Parathyroid adenoma (tissue), 2 donors: ENCODE measurements around the gene CDH16.
"Not testable (repeated sequence)": the region's sequence is repeated elsewhere in the genome, so short reads cannot be mapped to it uniquely, and the experiment has no call there.

Source experiments
- H2AFZ ChIP-seq: fragments of 300-600 bp; sonication (generic); one replicate; pipeline ENCODE4 v1.7.0; 2017; ENCODE audit warnings: antibody characterized with exemption, mild to moderate bottlenecking
- H3K27ac ChIP-seq: fragments of 300-600 bp; sonication (generic); one replicate; pipeline ENCODE4 v1.7.0; 2017
- H3K27me3 ChIP-seq: fragments of 300-600 bp; sonication (generic); one replicate; pipeline ENCODE4 v1.7.0; 2017; ENCODE audit warnings: low read length; ENCODE audit not compliant: control insufficient read depth, insufficient read depth
- H3K36me3 ChIP-seq: fragments of 300-600 bp; sonication (generic); one replicate; pipeline ENCODE4 v1.7.0; 2017; ENCODE audit warnings: low read length; ENCODE audit not compliant: control insufficient read depth, insufficient read depth
- H3K4me1 ChIP-seq: fragments of 300-600 bp; sonication (generic); one replicate; pipeline ENCODE4 v1.7.0; 2017; ENCODE audit warnings: control low read depth
- H3K4me2 ChIP-seq: fragments of 300-600 bp; sonication (generic); one replicate; pipeline ENCODE4 v1.7.0; 2017; ENCODE audit warnings: low read length
- H3K4me3 ChIP-seq: fragments of 300-600 bp; sonication (generic); one replicate; pipeline ENCODE4 v1.7.0; 2017; ENCODE audit warnings: low read depth, low read length
- H3K79me2 ChIP-seq: fragments of 300-600 bp; sonication (generic); one replicate; pipeline ENCODE4 v1.7.0; 2017; ENCODE audit warnings: control low read depth
- H3K9ac ChIP-seq: fragments of 300-600 bp; sonication (generic); one replicate; pipeline ENCODE4 v1.7.0; 2017; ENCODE audit warnings: mild to moderate bottlenecking
- H3K9me3 ChIP-seq: fragments of 300-600 bp; sonication (generic); one replicate; pipeline ENCODE4 v1.7.0; 2017; ENCODE audit warnings: low read length; ENCODE audit not compliant: control insufficient read depth
- TF ChIP-seq, protein P1 (sequence below): fragments of 300-600 bp; sonication (generic); IDR thresholded peaks from one replicate; pipeline ENCODE4 v1.7.0; 2017; ENCODE audit warnings: antibody characterized with exemption, mild to moderate bottlenecking
- donor health status: primary hyperparathyroidism.

The CDH16 gene

GRCh38 chr16:66872943-66873684, 45.6 kb downstream of the CDH16 start:
- Histone ChIP-seq H3K4me1 (peaks cover 4% of the 10 kb centered on the region), H3K79me2 (no peaks in the 10 kb centered on the region), H2AFZ (peak overlapping the region; percentile 97), H3K9me3 (no peaks in the 10 kb centered on the region), H3K4me3 (peak overlapping the region; percentile 43), H3K4me2 (peak overlapping the region; percentile 72), H3K9ac (no peak overlapping the region), H3K27me3 (no peaks in the 10 kb centered on the region), H3K36me3 (no peaks in the 10 kb centered on the region), H3K27ac (no peak overlapping the region)
- TF ChIP-seq, protein P1, sequence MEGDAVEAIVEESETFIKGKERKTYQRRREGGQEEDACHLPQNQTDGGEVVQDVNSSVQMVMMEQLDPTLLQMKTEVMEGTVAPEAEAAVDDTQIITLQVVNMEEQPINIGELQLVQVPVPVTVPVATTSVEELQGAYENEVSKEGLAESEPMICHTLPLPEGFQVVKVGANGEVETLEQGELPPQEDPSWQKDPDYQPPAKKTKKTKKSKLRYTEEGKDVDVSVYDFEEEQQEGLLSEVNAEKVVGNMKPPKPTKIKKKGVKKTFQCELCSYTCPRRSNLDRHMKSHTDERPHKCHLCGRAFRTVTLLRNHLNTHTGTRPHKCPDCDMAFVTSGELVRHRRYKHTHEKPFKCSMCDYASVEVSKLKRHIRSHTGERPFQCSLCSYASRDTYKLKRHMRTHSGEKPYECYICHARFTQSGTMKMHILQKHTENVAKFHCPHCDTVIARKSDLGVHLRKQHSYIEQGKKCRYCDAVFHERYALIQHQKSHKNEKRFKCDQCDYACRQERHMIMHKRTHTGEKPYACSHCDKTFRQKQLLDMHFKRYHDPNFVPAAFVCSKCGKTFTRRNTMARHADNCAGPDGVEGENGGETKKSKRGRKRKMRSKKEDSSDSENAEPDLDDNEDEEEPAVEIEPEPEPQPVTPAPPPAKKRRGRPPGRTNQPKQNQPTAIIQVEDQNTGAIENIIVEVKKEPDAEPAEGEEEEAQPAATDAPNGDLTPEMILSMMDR, result peak; percentile 97

DNA sequence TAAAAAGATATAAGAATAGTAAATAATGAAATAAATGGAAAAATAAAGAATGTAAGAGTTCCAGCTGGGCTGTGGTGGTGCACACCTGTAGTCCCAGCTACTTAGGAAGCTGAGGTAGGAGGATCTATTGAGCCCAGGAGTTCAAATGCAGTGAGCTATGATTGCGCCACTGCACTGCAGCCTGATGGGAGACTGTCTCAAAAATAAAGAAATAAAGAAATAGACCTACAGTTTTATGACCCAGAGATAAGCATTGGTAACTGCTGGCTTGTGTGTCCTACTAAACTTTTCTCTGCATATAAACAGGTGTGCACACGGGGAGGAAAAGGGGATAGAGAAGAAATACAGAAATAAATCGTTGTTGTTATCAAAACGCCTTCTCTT, 46.1 kb downstream of the CDH16 start:
- TF ChIP-seq, protein P1, result no peak
- H3K27ac ChIP-seq, result no peak overlapping the region
- no peaks in the 10 kb centered on the region for H3K27me3 ChIP-seq
- no peak overlapping the region for H3K9ac ChIP-seq
- no peaks in the 10 kb centered on the region for H3K79me2 ChIP-seq
- H2AFZ ChIP-seq, result peak overlapping the region; percentile 97
- peaks cover 4% of the 10 kb centered on the region for H3K4me1 ChIP-seq
- peak overlapping the region; percentile 43 for H3K4me3 ChIP-seq
- H3K9me3 ChIP-seq, result no peaks in the 10 kb centered on the region
- H3K36me3 ChIP-seq, result no peaks in the 10 kb centered on the region
- peak overlapping the region; percentile 72 for H3K4me2 ChIP-seq

DNA sequence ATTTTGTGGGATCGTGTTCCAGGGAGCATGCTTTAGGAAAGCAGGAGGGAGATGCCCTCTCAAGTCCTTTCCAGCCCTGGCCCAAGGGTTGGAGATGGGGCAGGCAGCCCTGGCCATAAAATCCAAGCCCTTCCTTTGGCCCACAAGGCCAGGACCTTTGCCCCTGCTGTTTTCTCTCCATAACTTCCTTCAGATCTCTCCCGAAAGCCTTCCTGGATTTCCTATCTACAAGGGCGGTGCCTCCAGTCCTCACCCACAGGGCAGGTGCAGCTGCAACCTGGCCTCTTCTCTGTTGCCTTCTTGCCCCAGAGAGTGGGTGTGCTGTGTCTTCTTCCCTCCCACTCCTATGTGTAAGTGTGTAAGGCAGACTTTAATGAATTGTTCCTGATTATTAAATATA, 46.8 kb downstream of the CDH16 start:
- Histone ChIP-seq H2AFZ (no peak overlapping the region), H3K27me3 (no peaks in the 10 kb centered on the region), H3K4me1 (peaks cover 4% of the 10 kb centered on the region), H3K79me2 (peaks cover 2% of the 10 kb centered on the region), H3K9me3 (no peaks in the 10 kb centered on the region), H3K36me3 (no peaks in the 10 kb centered on the region), H3K9ac (no peak overlapping the region), H3K4me2 (no peak overlapping the region), H3K27ac (no peak overlapping the region), H3K4me3 (no peak overlapping the region)
- TF ChIP-seq, protein P1, result no peak

DNA sequence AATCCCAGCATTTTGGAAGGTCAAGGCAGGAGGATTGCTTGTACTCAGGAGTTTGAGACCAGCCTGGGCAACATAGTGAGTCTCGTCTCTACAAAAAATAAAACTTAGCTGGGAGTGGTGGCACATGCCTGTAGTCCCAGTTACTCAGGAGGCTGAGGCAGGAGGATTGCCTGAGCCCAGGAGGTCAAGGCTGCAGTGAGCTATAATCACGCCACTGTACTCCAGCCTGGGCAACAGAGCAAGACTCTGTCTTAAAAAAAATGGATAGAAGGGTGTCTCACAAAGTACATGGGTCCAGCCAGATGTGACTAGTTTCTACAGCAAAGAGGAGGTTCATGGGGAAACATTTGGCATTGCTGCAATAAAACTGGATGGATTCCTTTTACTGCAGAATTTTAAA, 47.3 kb downstream of the CDH16 start:
- H3K27me3 ChIP-seq, H3K79me2 ChIP-seq, H3K9ac ChIP-seq, H3K4me2 ChIP-seq, H3K4me1 ChIP-seq, H3K27ac ChIP-seq, H3K36me3 ChIP-seq, H3K9me3 ChIP-seq, H2AFZ ChIP-seq, H3K4me3 ChIP-seq: not testable (repeated sequence)

- peaks cover 3% of the 10 kb centered on the region for H3K4me1 ChIP-seq
- no peak overlapping the region for H2AFZ ChIP-seq
- TF ChIP-seq, protein P1, result no peak
- H3K4me2 ChIP-seq, result no peak overlapping the region
- H3K27ac ChIP-seq, result no peak overlapping the region
- peaks cover 2% of the 10 kb centered on the region for H3K79me2 ChIP-seq
- H3K4me3 ChIP-seq, result no peak overlapping the region
- no peaks in the 10 kb centered on the region for H3K36me3 ChIP-seq
- H3K27me3 ChIP-seq, result no peaks in the 10 kb centered on the region
- H3K9me3 ChIP-seq, result no peaks in the 10 kb centered on the region
- H3K9ac ChIP-seq, result no peak overlapping the region
Measured at GRCh38 chr16:66869424-66869823, 49.3 kb downstream of the CDH16 start.
